ENCODE data around the gene NAA25. TPM values are rescaled to one million over a fixed set of nuclear protein-coding genes. Genes with fewer than 3 reads are reported as not detected.
"Not testable (repeated sequence)": the region's sequence is repeated elsewhere in the genome, so short reads cannot be mapped to it uniquely, and the experiment has no call there.

The NAA25 gene
- total RNA-seq, 1 donor from 2014 or later = 43.6 TPM

- intact Hi-C loops (cut with DNase I) = loop anchor here (10.0 kb wide), 1 partner anchor 63 kb away; no protein-coding TSS in a partner anchor
- DNase-seq (ENCODE audit: low spot score) (peak; percentile 83), ATAC-seq (peak; percentile 6)
These were observed 13.4 kb upstream of the NAA25 start for GRCh38 chr12:112121780-112122565.

DNA sequence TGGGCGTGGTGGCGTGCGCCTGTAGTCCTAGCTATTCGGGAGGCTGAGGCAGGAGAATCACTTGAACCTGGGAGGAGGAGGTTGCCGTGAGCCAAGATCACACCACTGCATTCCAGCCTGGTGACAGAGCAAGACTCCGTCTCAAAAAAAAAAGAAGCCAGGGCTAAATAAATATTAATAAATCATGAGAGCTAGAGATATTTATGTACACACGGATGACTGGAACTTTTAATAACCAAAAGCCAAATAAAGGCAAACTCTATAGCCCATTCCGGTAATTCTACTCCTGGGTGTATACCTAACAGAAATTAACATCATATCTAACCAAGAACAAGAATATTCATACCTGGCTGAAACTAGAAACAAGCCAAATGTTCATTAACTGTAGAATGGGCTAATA is 9.1 kb upstream of the NAA25 start:
- DNase-seq (ENCODE audit: low spot score) (no peak), ATAC-seq (no peak)
- intact Hi-C loops (cut with DNase I) = no loop called here

DNA sequence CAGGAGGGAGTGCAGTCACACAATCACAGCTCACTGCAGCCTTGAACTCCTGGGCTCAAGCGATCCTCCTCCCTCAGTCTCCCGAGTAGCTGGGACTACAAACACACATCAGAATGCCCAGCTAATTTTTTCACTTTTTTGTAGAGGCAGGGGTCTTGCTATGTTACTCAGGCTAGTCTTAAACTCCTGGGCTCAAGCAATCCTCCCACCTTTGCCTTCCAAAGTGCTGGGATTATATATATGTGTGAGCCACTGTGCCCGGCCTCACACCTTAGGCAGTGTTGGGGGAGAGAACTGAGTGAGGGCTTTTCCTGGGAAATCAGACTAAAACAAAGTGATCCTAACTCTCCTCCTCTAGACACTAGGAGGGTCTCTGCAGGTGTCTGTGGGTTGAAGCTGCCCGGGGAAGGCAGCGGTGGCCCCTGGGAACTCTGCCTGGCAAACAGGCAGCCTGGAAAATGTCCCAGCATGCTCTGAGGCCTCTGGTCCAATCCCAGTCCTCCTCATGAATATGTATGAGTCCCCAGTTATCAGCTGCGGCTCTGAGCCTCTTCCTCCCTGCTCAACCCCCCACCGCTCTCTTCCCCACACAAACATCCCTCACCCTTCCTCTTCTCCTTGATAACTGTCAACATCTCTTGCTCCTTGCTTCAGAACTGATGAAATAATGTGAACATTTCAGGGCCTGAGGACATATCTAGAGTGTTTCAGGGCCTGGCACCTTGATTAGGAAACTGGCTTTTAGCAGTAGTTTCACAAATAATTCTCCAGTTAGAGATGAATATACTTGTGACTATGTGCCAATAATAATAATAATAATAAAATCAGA is 7.9 kb upstream of the NAA25 start:
- peak; percentile 96 for ATAC-seq
- DNase-seq (ENCODE audit: low spot score) = peak; percentile 77
- intact Hi-C loops (cut with DNase I) = no loop called here

GRCh38 chr12:112115259-112116045 is 6.9 kb upstream of the NAA25 start:
- DNase-seq (ENCODE audit: low spot score) = no peak
- ATAC-seq = no peak
- intact Hi-C loops (cut with DNase I) = no loop called here

DNA sequence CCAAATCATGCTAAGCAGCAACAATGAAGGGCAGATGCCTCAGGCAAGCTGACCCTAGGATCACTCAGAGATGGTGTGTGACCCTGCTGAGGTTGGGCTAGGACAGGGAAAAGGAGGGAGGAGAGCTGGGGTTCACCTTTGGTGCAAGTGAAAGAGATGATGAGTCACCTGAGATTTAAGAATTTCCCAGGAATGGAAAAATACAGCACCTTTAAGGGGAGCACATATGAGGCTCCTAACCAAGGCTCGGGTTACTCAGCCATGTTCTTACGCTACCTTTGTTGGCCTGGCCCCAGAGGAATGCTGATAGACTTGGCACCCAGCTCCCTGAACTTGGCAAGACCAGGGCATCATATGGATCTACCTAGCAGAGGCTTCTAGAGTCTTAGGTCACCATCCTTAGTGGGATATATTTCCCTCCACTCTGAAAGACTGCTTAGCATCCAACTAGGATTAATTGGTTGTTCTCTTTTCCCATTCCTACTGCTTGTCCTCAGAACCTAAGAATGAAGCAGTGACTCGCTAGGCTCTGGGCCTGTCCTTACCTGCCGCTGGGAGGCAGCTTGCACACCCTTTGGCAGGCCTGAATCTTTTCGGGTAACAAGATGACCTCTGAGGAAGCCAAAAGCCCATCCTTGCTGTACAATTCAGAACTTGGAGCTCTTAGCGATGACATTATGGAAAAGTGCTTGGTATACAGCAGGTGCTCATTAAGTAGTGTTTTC is 4.0 kb upstream of the NAA25 start:
- intact Hi-C loops (cut with DNase I) = no loop called here
- DNase-seq (ENCODE audit: low spot score) = no peak
- ATAC-seq = no peak

DNA sequence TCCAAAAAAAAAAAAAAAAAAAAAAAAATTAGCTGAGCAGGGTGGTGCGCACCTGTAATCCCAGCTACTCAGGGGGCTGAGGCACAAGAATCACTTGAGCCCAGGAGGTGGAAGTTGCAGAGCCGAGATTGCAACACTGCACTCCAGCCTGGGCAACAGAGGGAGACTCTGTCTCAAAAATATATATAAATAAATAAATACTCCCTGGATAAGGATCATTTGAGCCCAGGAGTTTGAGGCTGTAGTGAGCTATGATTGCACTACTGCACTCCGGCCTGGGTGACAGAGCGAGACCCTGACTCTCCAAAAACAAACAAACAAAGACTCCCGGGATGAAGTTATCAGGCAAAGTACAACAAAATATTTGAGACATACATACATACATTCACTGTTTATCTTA is 3.3 kb upstream of the NAA25 start:
- DNase-seq (ENCODE audit: low spot score) = no peak
- intact Hi-C loops (cut with DNase I) = no loop called here

GRCh38 chr12:112110787-112111662 is 2.4 kb upstream of the NAA25 start:
- ATAC-seq; DNase-seq (ENCODE audit: low spot score); intact Hi-C loops (cut with DNase I): not testable (repeated sequence)

More for the DNA sequence above, 3.3 kb upstream of the NAA25 start:
- no peak for ATAC-seq

DNA sequence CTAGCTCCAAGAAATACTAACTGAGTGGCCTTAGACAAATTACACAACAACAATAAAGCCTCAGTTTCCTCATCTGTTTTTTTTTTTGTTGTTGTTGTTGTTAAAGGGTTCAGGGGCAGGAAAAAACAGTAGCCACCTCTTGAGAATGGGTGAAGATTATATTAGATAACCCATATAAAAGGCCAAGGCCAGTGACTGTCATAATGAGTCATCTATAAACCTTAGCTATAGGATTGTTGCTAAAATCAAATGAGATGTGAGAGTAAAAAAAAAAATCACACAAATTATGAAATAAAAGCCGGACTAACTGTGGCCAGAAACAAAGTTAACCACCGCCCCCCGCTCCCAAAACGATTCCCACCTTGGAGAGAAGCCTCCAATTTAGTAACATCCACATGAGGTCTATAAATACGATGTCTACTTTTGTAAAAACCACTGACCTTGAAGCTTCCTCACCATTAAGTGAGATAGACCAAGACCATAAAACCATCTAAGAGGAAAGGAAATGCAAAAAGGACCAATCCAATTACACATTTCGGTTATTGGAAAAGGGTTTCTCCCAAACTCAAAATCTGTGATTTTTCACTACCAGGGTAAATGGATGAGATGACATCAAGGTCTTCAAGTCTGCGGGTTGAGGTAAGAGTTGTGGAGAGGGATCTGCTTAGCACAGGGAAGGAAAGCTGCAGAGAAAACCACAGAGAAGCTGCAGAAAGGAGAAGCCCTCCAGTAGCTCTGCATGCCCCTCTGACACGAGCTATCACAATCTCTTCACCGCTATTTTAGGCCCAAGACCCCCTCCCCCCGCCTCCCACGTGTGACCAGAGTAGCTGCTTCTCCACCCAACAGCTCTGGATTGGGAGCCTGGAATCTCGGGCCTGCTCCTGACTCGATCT is 1.0 kb downstream of the NAA25 start:
- ATAC-seq (no peak), DNase-seq (ENCODE audit: low spot score) (no peak)
- intact Hi-C loops (cut with DNase I) = no loop called here

- DNase-seq (ENCODE audit: low spot score) = no peak
- no peak for ATAC-seq
- intact Hi-C loops (cut with DNase I) = no loop called here
These were observed 2.7 kb downstream of the NAA25 start for GRCh38 chr12:112105891-112106290.

DNA sequence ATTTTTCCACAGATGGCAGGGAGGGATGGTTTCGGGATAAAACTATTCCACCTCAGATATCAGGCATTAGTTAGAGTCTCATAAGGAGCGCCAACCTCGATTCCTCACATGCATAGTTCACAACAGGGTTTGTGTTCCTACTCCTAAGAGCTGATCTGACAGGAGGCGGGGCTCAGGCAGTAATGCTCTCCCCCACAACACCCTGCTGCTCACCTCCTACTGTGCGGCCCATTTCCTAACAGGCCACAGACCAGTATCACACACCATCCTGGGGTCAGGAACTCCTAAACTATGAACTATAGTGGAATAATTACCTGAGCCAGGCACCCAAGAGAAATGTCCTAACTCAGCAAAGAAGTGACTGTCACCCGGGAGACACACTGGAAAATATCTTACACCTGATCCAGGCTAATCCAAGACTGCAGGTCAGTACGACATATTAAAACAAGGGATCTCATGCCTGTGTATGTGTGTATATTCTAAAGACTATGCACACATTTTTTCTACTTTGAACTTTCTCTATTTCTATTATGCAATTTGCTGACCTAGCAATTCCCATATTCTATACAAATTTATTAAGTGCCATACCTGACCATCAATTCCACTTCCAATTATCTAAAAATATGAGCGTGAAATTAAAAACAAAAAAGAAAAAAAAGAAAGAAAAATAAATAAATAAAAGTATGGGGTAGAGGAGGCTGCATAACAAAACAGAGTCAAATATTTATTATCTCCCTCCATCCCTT is 4.7 kb downstream of the NAA25 start:
- DNase-seq (ENCODE audit: low spot score) (no peak), ATAC-seq (no peak)
- intact Hi-C loops (cut with DNase I) = no loop called here

- DNase-seq (ENCODE audit: low spot score); intact Hi-C loops (cut with DNase I); ATAC-seq: not testable (repeated sequence)
These were observed 5.8 kb downstream of the NAA25 start for GRCh38 chr12:112102746-112103145.

- DNase-seq (ENCODE audit: low spot score) = no peak
- intact Hi-C loops (cut with DNase I) = no loop called here
- ATAC-seq = no peak
These were observed 6.5 kb downstream of the NAA25 start for GRCh38 chr12:112102127-112102526.

DNA sequence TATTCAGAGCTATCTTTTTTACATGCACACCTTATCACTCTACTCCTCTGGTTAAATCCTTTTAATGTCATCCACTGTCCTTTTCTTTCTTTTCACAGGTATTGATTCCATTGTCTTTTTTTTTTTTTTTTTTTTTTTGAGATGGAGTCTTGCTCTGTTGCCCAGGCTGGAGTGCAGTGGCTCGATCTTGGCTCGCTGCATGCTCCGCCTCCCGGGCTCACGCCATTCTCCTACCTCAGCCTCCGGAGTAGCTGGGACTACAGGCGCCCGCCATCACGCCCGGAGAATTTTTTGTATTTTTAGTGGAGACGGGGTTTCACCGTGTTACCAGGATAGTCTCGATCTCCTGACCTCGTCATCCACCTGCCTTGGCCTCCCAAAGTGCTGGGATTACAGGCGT is 8.1 kb downstream of the NAA25 start:
- DNase-seq (ENCODE audit: low spot score); ATAC-seq; intact Hi-C loops (cut with DNase I): not testable (repeated sequence)

DNA sequence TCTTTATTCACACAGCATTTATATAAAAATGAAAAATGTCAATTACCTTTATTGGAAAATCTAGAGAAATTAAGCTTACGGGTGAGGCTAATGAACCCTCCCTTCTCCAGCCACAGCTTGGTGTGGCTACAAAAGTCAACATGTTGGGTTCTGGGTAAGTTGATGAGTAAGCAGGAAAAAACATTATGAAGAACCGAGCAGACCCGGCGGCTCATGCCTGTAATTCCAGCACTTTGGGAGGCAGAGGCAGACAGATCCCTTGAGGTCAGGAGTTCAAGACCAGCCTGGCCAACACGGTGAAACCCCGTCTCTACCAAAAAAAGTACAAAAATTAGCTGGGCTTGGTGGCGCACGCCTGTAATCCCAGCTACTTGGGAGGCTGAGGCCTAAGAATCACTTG is 10.9 kb downstream of the NAA25 start:
- DNase-seq (ENCODE audit: low spot score) (no peak), ATAC-seq (no peak)
- intact Hi-C loops (cut with DNase I) = no loop called here

DNA sequence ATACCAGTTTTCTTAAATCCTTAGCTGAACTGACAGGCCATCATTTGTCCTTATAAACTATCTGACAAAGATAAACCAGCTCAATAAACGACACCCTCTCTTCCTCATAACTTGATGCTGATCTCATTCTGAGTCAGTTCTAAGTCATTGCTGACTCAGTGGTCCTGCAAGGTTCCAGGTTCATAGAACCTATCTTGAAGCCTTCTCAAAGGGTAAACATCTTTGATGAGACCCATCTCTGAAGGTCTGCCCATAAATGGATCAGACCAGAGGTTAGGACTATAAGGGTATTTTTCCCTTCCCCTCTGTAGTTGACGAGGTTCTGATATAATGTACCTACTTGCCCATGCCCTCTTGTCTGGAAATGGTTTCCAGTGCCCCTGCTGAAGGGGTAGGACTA is 11.9 kb downstream of the NAA25 start:
- no peak for DNase-seq (ENCODE audit: low spot score)
- no peak for ATAC-seq
- intact Hi-C loops (cut with DNase I) = no loop called here

GRCh38 chr12:112096070-112096469 is 12.5 kb downstream of the NAA25 start:
- intact Hi-C loops (cut with DNase I) = no loop called here
- DNase-seq (ENCODE audit: low spot score) = no peak
- no peak for ATAC-seq

All from sciatic nerve (tissue), 2 donors.